GM18868 (cell line): ENCODE measurements around the gene ESM1.
"Not testable (repeated sequence)": the region's sequence is repeated elsewhere in the genome, so short reads cannot be mapped to it uniquely, and the experiment has no call there.

ENCODE experiments used
- ATAC-seq: cut with Tn5 transposase; IDR thresholded peaks from one replicate; pipeline ENCODE4 v1.9.1; 2021; ENCODE audit warnings: mild to moderate bottlenecking, moderate library complexity; ENCODE audit not compliant: unreplicated experiment

Gene ESM1, protein sequence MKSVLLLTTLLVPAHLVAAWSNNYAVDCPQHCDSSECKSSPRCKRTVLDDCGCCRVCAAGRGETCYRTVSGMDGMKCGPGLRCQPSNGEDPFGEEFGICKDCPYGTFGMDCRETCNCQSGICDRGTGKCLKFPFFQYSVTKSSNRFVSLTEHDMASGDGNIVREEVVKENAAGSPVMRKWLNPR

DNA sequence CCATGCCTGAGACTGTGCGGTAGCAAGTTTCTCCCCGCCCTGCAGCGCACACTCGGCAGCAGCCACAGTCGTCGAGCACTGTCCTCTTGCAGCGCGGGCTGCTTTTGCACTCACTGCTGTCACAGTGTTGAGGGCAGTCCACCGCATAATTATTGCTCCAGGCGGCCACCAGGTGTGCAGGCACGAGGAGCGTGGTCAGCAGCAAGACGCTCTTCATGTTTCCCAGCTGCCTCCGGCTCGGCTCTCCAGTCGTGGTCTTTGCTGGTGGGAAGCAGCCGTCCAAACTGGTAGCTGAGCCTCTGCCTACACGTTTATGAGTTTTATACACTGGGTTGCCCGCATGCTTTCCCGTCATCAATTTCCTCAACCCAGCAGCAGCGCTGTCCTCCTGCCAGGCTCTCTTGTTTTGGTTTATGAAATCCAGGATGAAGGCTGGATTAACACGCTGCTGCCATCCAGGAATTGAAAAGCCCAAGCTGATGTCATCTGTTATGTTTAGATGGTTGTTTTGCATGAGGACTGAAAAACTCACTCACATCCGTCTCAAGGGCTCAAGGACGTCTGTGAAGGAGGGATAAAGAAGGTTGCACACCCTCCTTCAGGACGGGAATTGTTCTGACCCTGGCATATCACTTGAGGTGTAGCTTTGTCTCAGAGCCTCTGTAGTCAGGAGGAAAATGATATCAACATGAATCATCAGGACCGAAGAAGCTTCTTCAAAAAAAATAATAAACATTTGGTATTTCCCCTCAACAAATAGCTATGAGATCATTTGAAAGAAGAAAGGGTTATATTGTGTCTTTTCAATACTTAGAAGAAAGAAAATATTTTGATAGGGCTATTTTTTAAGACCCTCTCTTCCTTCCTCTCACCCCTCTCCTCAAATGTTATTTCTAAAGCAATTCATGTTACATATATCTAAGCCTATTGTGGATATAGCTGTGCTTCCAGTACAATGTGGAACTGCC lies at the start of gene ESM1:
Gene ESM1, minus strand, starts transcription at position 293 of the 968 bp plus-strand sequence. Its CDS starts 76 bp downstream, at position 217.
- no peak for ATAC-seq

DNA sequence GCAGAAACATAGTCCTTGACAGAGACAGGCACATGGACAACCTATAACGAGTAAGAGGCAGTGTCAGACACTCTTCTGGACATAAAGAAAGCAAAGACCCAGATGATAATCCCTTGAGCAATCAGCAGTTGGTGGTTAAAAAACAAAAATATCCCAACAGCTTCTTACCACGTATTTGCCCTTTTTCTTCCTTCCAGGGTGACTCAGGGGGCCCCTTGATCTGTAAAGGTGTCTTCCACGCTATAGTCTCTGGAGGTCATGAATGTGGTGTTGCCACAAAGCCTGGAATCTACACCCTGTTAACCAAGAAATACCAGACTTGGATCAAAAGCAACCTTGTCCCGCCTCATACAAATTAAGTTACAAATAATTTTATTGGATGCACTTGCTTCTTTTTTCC lies 48.2 kb upstream of the ESM1 start:
- no peak for ATAC-seq

DNA sequence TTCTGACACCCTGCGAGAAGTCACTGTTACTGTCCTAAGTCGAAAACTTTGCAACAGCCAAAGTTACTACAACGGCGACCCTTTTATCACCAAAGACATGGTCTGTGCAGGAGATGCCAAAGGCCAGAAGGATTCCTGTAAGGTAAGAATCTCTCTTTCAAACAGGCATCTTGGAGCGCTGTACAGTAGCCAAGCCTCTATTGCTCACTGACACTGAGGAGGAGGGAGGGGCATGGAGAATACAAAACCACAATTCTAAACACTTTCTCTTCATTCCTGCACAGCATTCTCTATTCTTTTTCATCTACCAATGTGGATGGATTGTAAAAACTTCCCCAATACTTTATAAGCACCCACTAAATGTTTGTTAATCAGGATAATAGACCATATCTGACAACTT lies 46.1 kb upstream of the ESM1 start:
- ATAC-seq: no peak

DNA sequence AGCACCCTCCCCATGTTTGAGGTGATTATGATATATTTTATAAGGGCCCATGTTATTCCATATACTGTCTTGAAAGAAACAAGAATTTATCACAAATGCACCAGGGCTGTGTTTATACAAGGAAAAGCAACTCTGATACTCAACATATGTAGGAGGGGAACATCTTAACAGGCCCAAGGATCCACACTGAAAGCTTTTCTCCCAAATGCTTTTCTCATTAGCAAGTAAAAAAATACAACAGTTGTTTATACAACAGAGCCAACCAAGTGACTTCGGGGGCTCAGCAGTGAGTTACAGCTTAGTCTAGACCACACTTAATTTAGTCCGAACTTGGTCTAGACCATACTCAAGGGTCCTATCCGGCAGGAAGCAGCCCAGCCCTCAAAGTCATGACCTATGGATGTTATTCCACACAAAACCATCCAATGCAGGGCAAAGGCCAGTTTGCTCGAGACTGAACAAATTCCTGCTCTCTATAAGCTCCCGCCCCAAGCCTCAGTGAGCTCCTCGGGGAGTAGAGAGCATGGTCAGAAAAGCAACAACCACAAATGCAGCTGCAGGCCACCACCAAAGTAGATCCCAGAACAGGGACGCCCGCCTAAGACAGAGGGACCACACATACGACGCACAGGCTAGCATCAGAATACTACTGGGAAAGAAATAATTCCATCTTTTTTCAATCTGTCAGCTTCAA lies 45.4 kb upstream of the ESM1 start:
- no peak for ATAC-seq

GRCh38 chr5:55030220-55030619 lies 44.8 kb upstream of the ESM1 start:
- no peak for ATAC-seq

GRCh38 chr5:55027595-55027994 lies 42.2 kb upstream of the ESM1 start:
- no peak for ATAC-seq

- ATAC-seq: no peak
Observed at GRCh38 chr5:55022450-55022849, 37.1 kb upstream of the ESM1 start.

DNA sequence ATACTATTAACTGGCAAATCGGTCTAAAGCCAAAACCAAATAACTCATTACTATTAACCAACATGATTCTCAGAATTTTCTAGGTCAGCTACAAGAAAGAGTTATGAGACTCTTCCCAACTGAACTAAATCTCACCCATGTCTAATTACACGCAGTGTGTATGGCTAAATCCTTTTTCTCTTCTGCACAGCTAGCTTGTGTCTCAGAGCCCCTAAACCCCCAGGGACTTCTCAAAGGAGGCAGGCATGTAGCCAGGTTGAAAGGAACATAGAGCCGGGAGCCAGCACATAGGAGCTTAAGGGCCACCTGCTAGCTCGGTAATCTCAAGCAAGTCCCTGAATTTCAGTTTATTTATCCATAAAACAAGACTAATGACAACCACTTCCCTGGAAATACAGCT lies 36.4 kb upstream of the ESM1 start:
- ATAC-seq: no peak

DNA sequence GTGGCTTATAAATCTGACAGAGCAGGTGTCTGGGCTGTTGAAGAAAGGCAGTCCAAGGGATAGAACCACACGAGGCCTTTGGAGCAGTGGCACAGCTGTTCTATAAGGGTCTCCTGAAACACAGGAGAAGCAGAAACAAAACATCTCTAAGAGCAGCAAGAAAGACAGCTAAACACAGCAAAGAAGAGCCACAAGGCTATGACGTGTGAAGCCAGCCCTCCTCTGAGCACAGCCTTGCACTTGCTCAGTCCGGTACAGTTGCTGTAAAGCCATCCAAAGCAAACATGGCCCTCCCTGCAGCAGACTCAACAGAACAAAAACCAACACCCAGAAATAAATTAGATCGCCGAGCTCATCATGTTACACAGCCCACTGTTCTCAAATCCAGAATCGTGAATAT lies 36.0 kb upstream of the ESM1 start:
- no peak for ATAC-seq

GRCh38 chr5:55010149-55010548 lies 24.8 kb upstream of the ESM1 start:
- ATAC-seq: not testable (repeated sequence)

GRCh38 chr5:55004729-55005128 lies 19.3 kb upstream of the ESM1 start:
- ATAC-seq: no peak

DNA sequence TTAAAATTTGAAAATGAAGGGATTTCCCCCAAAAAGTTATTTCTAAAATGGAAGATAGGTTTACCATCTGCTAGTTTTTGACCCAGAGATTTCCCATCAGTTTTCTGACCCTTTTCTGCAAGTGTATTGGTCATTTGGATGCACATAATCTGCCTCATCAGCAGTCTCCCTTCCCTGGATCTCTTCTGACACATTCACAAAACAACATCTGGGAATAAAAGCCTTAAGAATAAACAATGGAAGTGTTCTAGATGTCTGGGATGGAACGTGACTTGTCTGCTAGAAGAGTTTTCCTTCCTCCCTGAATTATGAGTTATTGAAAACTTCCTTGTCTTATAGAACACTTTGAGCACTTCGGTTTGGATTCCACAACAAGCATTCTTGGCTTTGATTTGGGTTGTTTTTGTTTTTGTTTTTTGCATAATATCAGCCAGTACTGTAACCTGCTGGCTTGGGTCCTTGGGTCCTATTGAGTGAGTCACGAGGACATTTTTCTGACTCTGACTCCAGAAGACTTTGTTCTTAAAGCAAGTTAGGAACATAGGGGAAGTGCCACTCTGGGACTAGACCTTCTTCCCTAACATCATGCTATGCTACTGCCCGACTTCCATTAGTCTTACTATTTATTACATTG lies 18.2 kb upstream of the ESM1 start:
- no peak for ATAC-seq

DNA sequence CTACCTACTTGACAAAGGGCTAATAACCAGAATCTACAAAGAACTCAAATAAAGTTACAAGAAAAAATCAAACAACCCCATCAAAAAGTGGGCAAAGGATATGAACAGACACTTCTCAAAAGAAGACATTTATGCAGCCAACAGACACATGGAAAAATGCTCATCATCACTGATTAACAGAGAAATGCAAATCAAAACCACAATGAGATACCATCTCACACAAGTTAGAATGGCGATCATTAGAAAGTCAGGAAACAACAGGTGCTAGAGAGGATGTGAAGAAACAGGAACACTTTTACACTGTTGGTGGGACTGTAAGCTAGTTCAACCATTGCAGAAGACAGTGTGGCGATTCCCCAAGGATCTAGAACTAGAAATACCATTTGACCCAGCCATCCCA lies 16.8 kb upstream of the ESM1 start:
- ATAC-seq: not testable (repeated sequence)

- ATAC-seq: no peak
Observed at GRCh38 chr5:54997081-54997480, 11.7 kb upstream of the ESM1 start.

- no peak for ATAC-seq
Observed at GRCh38 chr5:54996466-54996865, 11.1 kb upstream of the ESM1 start.

- ATAC-seq: no peak
Observed at GRCh38 chr5:54995168-54995567, 9.8 kb upstream of the ESM1 start.

DNA sequence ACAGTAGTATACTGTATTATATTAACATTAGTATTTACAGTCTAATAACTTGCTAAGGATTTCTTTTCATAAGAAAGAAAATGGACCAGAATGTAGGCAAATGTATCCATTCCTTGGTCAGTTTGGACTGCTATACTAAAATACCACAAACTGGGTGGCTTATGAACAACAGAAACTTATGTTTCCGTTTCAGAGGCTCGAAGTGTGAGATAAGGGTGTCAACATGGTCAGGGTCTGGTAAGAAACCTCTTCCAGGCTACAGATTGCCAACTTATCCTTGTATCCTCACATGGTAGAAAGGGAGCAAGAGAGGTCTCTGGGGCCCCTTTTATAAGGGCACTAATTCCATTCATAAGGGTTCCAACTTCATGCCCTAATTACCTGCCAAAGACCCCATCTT lies 9.2 kb upstream of the ESM1 start:
- no peak for ATAC-seq

DNA sequence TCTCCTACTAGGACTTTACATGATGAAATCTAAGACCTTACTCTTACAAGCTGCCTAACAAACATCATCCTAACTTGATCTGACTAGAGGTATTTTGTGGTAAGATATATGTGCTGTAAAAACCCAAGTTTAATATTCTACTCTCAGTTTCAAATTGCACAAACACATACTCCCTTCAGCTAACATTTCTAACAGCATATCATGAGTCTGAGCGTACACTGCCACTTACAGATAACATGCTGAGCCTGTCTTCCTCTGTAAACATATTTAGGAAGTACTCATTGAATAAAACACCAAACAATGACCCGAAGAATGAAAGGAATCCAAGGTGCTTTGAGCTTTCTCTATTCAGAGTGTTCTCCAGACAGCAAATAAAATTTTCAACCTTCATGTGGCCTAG lies 7.9 kb upstream of the ESM1 start:
- ATAC-seq: no peak

DNA sequence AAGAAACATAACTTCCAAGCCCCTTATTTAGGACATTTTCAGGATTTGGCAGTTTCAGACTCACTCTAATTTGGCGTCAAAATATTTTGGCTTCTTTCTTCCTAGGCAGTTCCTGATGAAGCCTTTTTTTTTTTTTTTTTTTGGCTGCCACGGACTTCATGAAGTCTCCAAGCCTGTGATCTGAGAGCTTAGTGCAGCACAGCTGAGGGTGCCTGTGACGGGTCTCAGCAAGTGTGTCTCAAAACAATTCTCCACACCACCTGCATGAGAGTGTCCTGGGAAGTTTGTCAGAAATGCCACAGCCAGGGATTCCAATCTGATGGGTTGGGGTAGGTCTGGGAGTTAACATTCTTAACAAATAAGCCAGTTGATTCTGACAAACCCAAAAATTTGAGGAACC lies 6.0 kb upstream of the ESM1 start:
- no peak for ATAC-seq

- ATAC-seq: no peak
Observed at GRCh38 chr5:54990841-54991258, 5.5 kb upstream of the ESM1 start.

DNA sequence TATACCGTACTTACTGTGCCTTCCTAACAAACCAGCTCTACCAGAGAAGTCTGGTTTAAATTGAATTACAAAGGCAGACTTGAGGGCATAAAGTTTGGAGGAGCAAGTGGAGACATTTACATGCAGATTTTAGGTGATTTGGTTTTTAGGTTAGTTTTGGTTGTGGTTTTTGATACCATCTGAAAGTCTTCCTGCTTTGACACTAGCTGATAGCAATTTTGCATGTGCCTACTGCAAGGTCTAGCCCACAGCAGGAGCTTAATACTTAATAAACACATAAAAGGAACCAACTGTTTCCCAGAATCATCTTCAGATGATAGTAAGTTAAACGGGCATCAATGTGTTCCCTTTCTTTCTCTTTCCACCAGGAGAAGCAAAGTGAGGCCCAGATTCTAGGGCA lies 3.4 kb upstream of the ESM1 start:
- no peak for ATAC-seq
